Activated T-cell treated with anti-CD3 and anti-CD28 coated beads for 24 hours (primary cell): ENCODE measurements around the gene LORICRIN.

Source experiments
- DNase-seq: peaks from one replicate; pipeline ENCODE4 v3.0.0-alpha.2; 2020; ENCODE audit warnings: low read depth

The LORICRIN gene

GRCh38 chr1:153250166-153250565 lies 9.3 kb upstream of the LORICRIN start:
- no peak for DNase-seq

GRCh38 chr1:153251087-153251486 lies 8.4 kb upstream of the LORICRIN start:
- no peak for DNase-seq

GRCh38 chr1:153251562-153251961 lies 7.9 kb upstream of the LORICRIN start:
- DNase-seq, result no peak

GRCh38 chr1:153251988-153252387 lies 7.5 kb upstream of the LORICRIN start:
- DNase-seq, result no peak

- no peak for DNase-seq
These were observed 6.4 kb upstream of the LORICRIN start for GRCh38 chr1:153253076-153253475.

- no peak for DNase-seq
These were observed 5.8 kb upstream of the LORICRIN start for GRCh38 chr1:153253693-153254092.

- no peak for DNase-seq
These were observed 1.2 kb downstream of the LORICRIN start for GRCh38 chr1:153260585-153261280.

DNA sequence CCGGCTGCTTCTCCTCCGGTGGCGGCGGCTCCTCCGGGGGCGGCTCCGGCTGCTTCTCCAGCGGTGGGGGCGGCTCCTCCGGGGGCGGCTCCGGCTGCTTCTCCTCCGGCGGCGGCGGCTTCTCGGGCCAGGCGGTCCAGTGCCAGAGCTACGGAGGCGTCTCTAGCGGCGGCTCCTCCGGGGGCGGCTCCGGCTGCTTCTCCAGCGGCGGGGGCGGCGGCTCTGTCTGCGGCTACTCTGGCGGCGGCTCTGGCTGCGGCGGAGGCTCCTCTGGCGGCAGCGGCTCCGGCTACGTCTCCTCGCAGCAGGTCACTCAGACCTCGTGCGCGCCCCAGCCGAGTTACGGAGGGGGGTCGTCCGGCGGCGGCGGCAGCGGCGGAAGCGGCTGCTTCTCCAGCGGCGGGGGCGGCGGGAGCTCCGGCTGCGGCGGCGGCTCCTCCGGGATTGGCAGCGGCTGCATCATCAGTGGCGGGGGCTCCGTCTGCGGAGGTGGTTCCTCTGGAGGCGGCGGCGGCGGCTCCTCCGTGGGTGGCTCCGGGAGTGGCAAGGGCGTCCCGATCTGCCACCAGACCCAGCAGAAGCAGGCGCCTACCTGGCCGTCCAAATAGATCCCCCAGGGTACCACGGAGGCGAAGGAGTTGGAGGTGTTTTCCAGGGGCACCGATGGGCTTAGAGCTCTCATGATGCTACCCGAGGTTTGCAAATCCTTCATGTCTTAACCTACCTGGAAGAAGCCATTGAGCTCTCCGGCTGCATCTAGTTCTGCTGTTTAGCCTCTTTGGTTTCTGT lies 2.0 kb downstream of the LORICRIN start:
- DNase-seq, result no peak

- no peak for DNase-seq
These were observed 2.5 kb downstream of the LORICRIN start for GRCh38 chr1:153262070-153262366.

- DNase-seq, result no peak
These were observed 3.1 kb downstream of the LORICRIN start for GRCh38 chr1:153262462-153263157.

GRCh38 chr1:153265457-153265856 lies 6.0 kb downstream of the LORICRIN start:
- DNase-seq, result no peak

DNA sequence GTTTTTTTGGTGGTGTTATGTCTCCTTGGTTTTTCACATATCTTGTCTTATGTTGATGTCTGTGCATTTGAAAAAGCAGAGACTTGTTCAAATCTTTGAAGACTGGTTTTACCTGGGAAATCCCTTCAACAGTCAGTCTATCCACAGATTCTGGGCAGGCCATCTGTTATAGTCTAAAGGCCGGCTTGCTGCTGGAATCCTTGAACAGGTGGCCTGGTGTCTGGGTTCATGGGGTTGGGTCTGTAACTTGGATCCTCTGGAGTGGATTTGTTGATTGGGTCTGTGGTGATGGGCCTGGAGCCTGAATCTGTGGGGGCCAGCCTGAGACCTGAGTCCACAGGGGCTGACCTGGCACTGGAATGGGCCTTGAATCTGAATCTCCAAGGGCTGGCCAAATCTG lies 12.2 kb downstream of the LORICRIN start:
- no peak for DNase-seq

DNA sequence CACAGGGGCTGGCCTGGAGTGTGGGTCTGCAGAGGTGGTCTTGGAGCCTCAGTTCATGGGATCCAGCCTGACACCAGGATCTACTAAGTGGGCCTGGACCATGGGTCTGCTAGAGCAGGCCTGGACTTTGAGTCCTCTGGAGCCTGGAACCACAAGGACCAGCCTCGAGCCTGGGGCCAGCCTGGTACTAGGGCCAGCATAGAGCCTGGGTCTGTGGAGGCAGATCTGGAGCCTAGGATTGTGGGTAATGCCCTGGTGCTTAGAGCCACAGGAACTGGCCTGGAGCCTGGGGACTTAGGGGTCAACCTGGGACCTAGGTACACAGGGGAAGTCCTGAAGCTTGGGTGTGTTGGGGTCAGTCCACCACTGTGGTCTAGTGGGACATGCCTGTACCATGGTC lies 12.7 kb downstream of the LORICRIN start:
- DNase-seq, result no peak

GRCh38 chr1:153277852-153278251 lies 18.4 kb downstream of the LORICRIN start:
- DNase-seq, result peak; percentile 35

DNA sequence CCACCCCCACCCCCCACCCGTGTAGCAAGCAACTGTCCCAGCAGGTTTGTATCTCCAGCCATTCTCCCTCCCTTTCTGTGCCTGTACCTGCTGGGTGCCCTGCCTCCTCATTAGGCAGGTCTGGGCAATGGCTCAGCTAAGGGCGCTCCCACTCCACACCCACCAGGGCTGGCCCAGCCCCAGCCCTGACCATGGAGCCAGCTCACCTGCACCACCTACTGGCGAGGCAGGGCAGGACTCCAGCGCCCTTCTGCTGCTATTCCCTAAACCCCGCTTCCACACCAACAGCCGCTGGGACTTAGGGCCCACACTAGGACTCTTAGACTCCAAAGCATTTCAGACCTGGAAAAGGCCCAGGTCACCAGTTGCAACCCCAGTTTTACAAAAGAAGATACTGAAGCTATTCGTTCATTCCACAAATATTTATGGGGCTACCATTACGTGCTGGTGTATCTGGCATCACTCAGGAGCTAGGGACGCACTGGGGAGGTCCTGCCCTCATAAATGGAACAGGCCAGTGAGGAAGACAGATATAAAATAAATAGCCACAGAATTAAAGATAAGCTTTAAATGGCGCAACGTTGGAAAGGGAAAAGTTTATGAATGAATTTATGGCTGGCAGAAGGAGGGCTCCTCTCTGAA lies 29.3 kb downstream of the LORICRIN start:
- DNase-seq, result no peak

DNA sequence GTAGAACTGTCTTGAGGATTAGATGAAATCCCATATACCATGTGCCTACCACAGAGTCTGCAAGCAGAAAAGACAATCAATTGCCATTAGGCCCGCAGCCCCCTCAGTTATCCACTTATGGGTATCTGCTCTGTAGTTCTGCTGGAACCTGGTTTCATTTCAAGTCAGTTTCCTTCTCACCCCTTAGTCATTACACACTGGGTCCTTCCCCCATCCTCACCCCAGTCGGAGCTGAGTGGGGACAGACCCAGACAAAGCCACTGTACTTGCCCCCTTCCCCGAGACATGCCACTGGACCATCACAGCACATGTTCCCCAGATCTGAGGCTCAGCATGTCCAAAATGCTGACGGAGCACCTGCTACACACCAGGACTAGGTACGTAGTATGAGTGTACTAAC lies 32.0 kb downstream of the LORICRIN start:
- DNase-seq, result no peak

- DNase-seq, result no peak
These were observed 32.7 kb downstream of the LORICRIN start for GRCh38 chr1:153292185-153292584.

- no peak for DNase-seq
These were observed 33.4 kb downstream of the LORICRIN start for GRCh38 chr1:153292740-153293479.

GRCh38 chr1:153293480-153293775 lies 33.9 kb downstream of the LORICRIN start:
- DNase-seq, result no peak

DNA sequence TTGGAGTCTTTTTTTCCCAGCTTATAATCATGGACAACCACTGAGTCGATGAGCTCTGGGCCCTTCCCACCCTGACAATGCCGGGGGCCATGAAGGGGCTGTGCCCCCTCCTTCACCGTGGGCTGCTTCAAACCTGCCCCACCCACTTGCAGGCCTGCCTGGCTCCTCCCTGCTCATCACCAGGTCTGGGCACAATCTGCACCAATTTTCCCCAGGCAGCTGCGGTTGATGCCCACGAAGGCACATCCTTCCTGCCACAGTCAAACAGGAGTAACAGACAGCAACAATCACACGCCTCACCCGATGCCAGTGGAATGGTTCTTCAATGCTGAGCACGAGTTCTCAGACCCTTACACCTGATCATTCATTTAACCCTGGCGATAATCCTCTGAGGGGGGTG lies 34.4 kb downstream of the LORICRIN start:
- DNase-seq, result no peak

DNA sequence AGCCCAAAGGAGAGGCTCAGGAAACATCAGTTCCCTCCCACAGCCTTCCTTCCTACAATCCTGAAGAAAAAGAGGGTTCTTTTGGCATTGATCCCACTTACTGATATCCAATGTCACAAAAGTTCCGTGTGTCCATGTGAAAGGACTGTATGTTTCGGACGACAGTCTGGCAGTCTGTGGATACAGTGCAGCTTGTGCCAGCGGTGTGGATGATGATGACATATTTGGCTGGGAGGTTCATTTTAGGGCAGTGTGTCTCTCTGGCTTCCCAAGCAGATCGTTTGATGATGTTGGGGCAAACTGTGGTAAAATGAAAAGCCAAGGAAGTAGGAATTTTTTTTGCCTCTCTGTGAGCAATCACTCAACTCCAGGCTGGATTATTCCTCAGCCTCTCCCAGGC lies 42.8 kb downstream of the LORICRIN start:
- DNase-seq, result no peak

- no peak for DNase-seq
These were observed 46.2 kb downstream of the LORICRIN start for GRCh38 chr1:153305682-153306081.
